HepG2 (cell line): Measurements from ENCODE around the gene ALDH3A2. TPM values are rescaled to one million over a fixed set of nuclear protein-coding genes. Genes with fewer than 3 reads are reported as not detected.

Experiments used
- CAMTA2 ChIP-seq: sonication (generic); formaldehyde crosslinking; IDR thresholded peaks from 2 replicates; pipeline ENCODE4 v1.4.0; 2020; ENCODE audit warnings: mild to moderate bottlenecking, missing genetic modification reagents, borderline replicate concordance
- EP300 ChIP-seq, 3 experiments: sonication (generic) in 1 of 3; formaldehyde crosslinking in 1 of 3; IDR thresholded peaks; 2 replicates each; pipeline versions ENCODE4 v1.5.1 to v1.6.1; 2011 to 2020; ENCODE audit warnings: low read depth in 2 of 3, low read length in 2 of 3, borderline replicate concordance in 1 of 3, improper control_type of control experiment in 1 of 3, mild to moderate bottlenecking in 1 of 3, missing genetic modification reagents in 1 of 3, moderate library complexity in 1 of 3
- HOXA9 ChIP-seq: sonication (generic); formaldehyde crosslinking; IDR thresholded peaks from 2 replicates; pipeline ENCODE4 v1.8.1; 2022; ENCODE audit warnings: missing genetic modification reagents, mild to moderate bottlenecking, moderate library complexity, borderline replicate concordance
- RFX1 ChIP-seq: fragments of 450-650 bp; IDR thresholded peaks from 2 replicates; pipeline ENCODE4 v1.6.1; 2017
- SP1 ChIP-seq, 2 experiments: fragments of 450-650 bp in 1 of 2; sonication (generic) in 1 of 2; formaldehyde crosslinking in 1 of 2; IDR thresholded peaks; 2 replicates each; pipeline versions ENCODE4 v1.4.0 to v1.6.1; 2016 to 2020; ENCODE audit warnings: missing genetic modification reagents in 1 of 2
- TEF ChIP-seq: sonication (generic); formaldehyde crosslinking; IDR thresholded peaks from 2 replicates; pipeline ENCODE4 v1.5.0; 2020; ENCODE audit warnings: missing genetic modification reagents
- ZBTB44 ChIP-seq: sonication (generic); formaldehyde crosslinking; IDR thresholded peaks from 2 replicates; pipeline ENCODE4 v1.4.0; 2020; ENCODE audit warnings: missing genetic modification reagents
- ZNF101 ChIP-seq: sonication (generic); formaldehyde crosslinking; IDR thresholded peaks from 2 replicates; pipeline ENCODE4 v1.4.0; 2020; ENCODE audit warnings: mild to moderate bottlenecking, low read depth, missing genetic modification reagents, borderline replicate concordance
- ZNF12 ChIP-seq: sonication (generic); formaldehyde crosslinking; IDR thresholded peaks from 2 replicates; pipeline ENCODE4 v1.5.0; 2020; ENCODE audit warnings: missing genetic modification reagents
- ZNF30 ChIP-seq: sonication (generic); formaldehyde crosslinking; IDR thresholded peaks from 2 replicates; pipeline ENCODE4 v1.5.0; 2020; ENCODE audit warnings: mild to moderate bottlenecking, missing genetic modification reagents
- ZNF329 ChIP-seq: sonication (generic); formaldehyde crosslinking; IDR thresholded peaks from 2 replicates; pipeline ENCODE4 v1.9.0; 2021; ENCODE audit warnings: low read depth, mild to moderate bottlenecking, missing genetic modification reagents
- ZNF335 ChIP-seq: sonication (generic); formaldehyde crosslinking; IDR thresholded peaks from 2 replicates; pipeline ENCODE4 v1.4.0; 2020; ENCODE audit warnings: missing genetic modification reagents
- polyA plus RNA-seq, 8 experiments: library from polyadenylated mRNA; depleted of rRNA in 3 of 8; stranded (reverse) in 7 of 8; unstranded in 1 of 8; fragments of >200 nt; fragmentation: Illumina TruSeq in 4 of 8; extraction: Trizol in 4 of 8; gene quantifications; 2 replicates each; pipeline versions ENCODE4 v1.2.1 to v1.2.3, GENCODE V29; 2011 to 2016; ENCODE audit warnings: low read depth in 4 of 8, missing spikeins in 1 of 8, mixed read lengths in 1 of 8; ENCODE audit not compliant: insufficient read depth in 1 of 8
- total RNA-seq, 5 experiments: library from RNA; depleted of rRNA; stranded (reverse); fragments of >200 nt; fragmentation: Illumina TruSeq; extraction: Trizol; gene quantifications; 2 replicates each; pipeline ENCODE4 v1.2.3, GENCODE V29; 2016; ENCODE audit warnings: low read depth in 1 of 5
- TF ChIP-seq, protein P1 (sequence below): IDR thresholded peaks from 2 replicates; pipeline ENCODE4 v1.6.1; 2016; ENCODE audit warnings: missing compliant biosample characterization, missing genetic modification reagents, borderline replicate concordance
- TF ChIP-seq, protein P2 (sequence below): sonication (generic); formaldehyde crosslinking; IDR thresholded peaks from one replicate; pipeline ENCODE4 v1.5.1; 2020; ENCODE audit warnings: mild to moderate bottlenecking, missing genetic modification reagents; ENCODE audit errors: not compliant biosample characterization

ALDH3A2 gene
- total and polyA plus RNA-seq, 2 of the 13 experiments (the other 11 are each of a cell fraction or from before 2014, with no cell fraction given), result 80.8 to 180 TPM

GRCh38 chr17:19648475-19649273, at the start of gene ALDH3A2 (continued):
- TF ChIP-seq RFX1 (no peak), ZNF335 (CRISPR knock-in tag) (peak; percentile 83; the same call in 1 of the 2 replicates), ZNF329 (CRISPR knock-in tag) (peak; percentile 94), ZBTB44 (CRISPR knock-in tag) (0 out of 2 replicates have a peak, but pooled peaks have one; percentile 59), ZNF30 (CRISPR knock-in tag) (peak; percentile 91; the same call in 1 of the 2 replicates), TEF (peak; percentile 77; the same call in 1 of the 2 replicates), SP1 (IDR thresholded peaks at IDR 0.05) (no peak), SP1 (CRISPR knock-in tag; IDR thresholded peaks at IDR 0.05) (peak; percentile 73; the same call in 1 of the 2 replicates), HOXA9 (CRISPR knock-in tag) (peak; percentile 91), ZNF101 (CRISPR knock-in tag) (no peak), EP300 (IDR thresholded peaks at IDR 0.05; ENCODE audit: low read depth in 2 of 2, low read length in 2 of 2) (peak; percentile 59 to 88; a peak in 3 of 4 replicates), EP300 (CRISPR knock-in tag; IDR thresholded peaks at IDR 0.05; ENCODE audit: borderline replicate concordance) (peak; percentile 77), ZNF12 (peak; percentile 51; the same call in 1 of the 2 replicates), CAMTA2 (0 out of 2 replicates have a peak, but pooled peaks have one; percentile 63)
- TF ChIP-seq, protein P1, sequence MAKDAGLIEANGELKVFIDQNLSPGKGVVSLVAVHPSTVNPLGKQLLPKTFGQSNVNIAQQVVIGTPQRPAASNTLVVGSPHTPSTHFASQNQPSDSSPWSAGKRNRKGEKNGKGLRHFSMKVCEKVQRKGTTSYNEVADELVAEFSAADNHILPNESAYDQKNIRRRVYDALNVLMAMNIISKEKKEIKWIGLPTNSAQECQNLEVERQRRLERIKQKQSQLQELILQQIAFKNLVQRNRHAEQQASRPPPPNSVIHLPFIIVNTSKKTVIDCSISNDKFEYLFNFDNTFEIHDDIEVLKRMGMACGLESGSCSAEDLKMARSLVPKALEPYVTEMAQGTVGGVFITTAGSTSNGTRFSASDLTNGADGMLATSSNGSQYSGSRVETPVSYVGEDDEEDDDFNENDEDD (CRISPR knock-in tag), result peak; percentile 93
- TF ChIP-seq, protein P2, sequence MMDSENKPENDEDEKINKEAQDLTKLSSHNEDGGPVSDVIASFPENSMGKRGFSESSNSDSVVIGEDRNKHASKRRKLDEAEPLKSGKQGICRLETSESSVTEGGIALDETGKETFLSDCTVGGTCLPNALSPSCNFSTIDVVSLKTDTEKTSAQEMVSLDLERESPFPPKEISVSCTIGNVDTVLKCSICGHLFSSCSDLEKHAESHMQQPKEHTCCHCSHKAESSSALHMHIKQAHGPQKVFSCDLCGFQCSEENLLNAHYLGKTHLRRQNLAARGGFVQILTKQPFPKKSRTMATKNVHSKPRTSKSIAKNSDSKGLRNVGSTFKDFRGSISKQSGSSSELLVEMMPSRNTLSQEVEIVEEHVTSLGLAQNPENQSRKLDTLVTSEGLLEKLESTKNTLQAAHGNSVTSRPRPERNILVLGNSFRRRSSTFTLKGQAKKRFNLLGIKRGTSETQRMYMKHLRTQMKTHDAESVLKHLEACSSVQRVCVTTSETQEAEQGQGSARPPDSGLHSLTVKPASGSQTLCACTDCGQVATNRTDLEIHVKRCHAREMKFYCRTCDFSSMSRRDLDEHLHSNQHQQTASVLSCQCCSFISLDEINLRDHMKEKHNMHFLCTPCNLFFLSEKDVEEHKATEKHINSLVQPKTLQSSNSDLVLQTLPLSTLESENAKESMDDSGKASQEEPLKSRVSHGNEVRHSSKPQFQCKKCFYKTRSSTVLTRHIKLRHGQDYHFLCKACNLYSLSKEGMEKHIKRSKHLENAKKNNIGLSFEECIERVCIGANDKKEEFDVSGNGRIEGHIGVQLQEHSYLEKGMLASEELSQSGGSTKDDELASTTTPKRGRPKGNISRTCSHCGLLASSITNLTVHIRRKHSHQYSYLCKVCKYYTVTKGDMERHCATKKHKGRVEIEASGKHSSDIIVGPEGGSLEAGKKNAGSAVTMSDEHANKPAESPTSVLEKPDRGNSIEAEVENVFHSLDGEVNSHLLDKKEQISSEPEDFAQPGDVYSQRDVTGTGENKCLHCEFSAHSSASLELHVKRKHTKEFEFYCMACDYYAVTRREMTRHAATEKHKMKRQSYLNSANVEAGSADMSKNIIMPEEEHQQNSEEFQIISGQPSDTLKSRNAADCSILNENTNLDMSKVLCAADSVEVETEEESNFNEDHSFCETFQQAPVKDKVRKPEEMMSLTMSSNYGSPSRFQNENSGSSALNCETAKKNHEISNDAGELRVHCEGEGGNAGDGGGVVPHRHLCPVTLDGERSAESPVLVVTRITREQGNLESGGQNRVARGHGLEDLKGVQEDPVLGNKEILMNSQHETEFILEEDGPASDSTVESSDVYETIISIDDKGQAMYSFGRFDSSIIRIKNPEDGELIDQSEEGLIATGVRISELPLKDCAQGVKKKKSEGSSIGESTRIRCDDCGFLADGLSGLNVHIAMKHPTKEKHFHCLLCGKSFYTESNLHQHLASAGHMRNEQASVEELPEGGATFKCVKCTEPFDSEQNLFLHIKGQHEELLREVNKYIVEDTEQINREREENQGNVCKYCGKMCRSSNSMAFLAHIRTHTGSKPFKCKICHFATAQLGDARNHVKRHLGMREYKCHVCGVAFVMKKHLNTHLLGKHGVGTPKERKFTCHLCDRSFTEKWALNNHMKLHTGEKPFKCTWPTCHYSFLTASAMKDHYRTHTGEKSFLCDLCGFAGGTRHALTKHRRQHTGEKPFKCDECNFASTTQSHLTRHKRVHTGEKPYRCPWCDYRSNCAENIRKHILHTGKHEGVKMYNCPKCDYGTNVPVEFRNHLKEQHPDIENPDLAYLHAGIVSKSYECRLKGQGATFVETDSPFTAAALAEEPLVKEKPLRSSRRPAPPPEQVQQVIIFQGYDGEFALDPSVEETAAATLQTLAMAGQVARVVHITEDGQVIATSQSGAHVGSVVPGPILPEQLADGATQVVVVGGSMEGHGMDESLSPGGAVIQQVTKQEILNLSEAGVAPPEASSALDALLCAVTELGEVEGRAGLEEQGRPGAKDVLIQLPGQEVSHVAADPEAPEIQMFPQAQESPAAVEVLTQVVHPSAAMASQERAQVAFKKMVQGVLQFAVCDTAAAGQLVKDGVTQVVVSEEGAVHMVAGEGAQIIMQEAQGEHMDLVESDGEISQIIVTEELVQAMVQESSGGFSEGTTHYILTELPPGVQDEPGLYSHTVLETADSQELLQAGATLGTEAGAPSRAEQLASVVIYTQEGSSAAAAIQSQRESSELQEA (CRISPR knock-in tag), result peak; percentile 26
